Activated CD8-positive, alpha-beta memory T cell treated with anti-CD3 and anti-CD28 coated beads, Interleukin-2, amount 10 ng/mL, durations not matched to agents 7 days and 5 days (primary cell): ENCODE data around the gene PC. TPM values are rescaled to one million over a fixed set of nuclear protein-coding genes. Genes with fewer than 3 reads are reported as not detected.
"Not testable (repeated sequence)": the region's sequence is repeated elsewhere in the genome, so short reads cannot be mapped to it uniquely, and the experiment has no call there.

Experiments used
- ATAC-seq: fragments of 150-1000 bp; cut with Tn5 transposase; one replicate; pipeline ENCODE4 v1.10.0; 2021; ENCODE audit warnings: moderate library complexity
- CTCF ChIA-PET: fragments of 350-600 bp; sonication (Branson Sonifier 250); formaldehyde crosslinking; loops from one replicate; lab custom pipeline; 2021; ENCODE audit warnings: antibody characterized with exemption; lab: Charles Lee
- DNase-seq: peaks from one replicate; pipeline ENCODE4 v3.0.0-alpha.2; 2020
- H3K27ac Mint-ChIP-seq: one replicate; pipeline ENCODE4 v1.8.0; 2021; ENCODE audit warnings: mild to moderate bottlenecking, mixed read lengths
- H3K27me3 Mint-ChIP-seq: one replicate; pipeline ENCODE4 v1.8.0; 2021; ENCODE audit warnings: mixed read lengths
- H3K36me3 Mint-ChIP-seq: one replicate; pipeline ENCODE4 v1.8.0; 2021; ENCODE audit warnings: mild to moderate bottlenecking, mixed read lengths
- H3K4me1 Mint-ChIP-seq: one replicate; pipeline ENCODE4 v1.8.0; 2021; ENCODE audit warnings: mixed read lengths
- H3K4me3 Mint-ChIP-seq: one replicate; pipeline ENCODE4 v1.8.0; 2021; ENCODE audit warnings: mild to moderate bottlenecking, moderate library complexity, mixed read lengths
- H3K9me3 Mint-ChIP-seq: one replicate; pipeline ENCODE4 v1.8.0; 2022; ENCODE audit warnings: low read depth, mixed read lengths
- total RNA-seq, 2 experiments: library from RNA; stranded (reverse); gene quantifications; one replicate each; pipeline ENCODE4 v1.2.3, GENCODE V29; 2021

The PC gene, protein sequence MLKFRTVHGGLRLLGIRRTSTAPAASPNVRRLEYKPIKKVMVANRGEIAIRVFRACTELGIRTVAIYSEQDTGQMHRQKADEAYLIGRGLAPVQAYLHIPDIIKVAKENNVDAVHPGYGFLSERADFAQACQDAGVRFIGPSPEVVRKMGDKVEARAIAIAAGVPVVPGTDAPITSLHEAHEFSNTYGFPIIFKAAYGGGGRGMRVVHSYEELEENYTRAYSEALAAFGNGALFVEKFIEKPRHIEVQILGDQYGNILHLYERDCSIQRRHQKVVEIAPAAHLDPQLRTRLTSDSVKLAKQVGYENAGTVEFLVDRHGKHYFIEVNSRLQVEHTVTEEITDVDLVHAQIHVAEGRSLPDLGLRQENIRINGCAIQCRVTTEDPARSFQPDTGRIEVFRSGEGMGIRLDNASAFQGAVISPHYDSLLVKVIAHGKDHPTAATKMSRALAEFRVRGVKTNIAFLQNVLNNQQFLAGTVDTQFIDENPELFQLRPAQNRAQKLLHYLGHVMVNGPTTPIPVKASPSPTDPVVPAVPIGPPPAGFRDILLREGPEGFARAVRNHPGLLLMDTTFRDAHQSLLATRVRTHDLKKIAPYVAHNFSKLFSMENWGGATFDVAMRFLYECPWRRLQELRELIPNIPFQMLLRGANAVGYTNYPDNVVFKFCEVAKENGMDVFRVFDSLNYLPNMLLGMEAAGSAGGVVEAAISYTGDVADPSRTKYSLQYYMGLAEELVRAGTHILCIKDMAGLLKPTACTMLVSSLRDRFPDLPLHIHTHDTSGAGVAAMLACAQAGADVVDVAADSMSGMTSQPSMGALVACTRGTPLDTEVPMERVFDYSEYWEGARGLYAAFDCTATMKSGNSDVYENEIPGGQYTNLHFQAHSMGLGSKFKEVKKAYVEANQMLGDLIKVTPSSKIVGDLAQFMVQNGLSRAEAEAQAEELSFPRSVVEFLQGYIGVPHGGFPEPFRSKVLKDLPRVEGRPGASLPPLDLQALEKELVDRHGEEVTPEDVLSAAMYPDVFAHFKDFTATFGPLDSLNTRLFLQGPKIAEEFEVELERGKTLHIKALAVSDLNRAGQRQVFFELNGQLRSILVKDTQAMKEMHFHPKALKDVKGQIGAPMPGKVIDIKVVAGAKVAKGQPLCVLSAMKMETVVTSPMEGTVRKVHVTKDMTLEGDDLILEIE
- 10 to 100 TPM; 10.1 to 11.3 TPM for total RNA-seq

- Mint-ChIP-seq H3K27me3 (peaks cover 9% of the 10 kb centered on the region), H3K36me3 (no peaks in the 10 kb centered on the region), H3K27ac (peak within 1 kb of the TSS; percentile 69), H3K9me3 (no peaks in the 10 kb centered on the region), H3K4me1 (peaks cover 15% of the 10 kb centered on the region), H3K4me3 (peak within 1 kb of the TSS; percentile 78)
- ATAC-seq = peak; percentile 98
- peak; percentile 99 for DNase-seq
- CTCF ChIA-PET = interaction anchor here (0.9 to 1.3 kb wide), 4 partner anchors 13 to 209 kb away, joined by 3 to 5 read pairs (median 3); no protein-coding TSS in a partner anchor
These were observed at the start of gene PC for GRCh38 chr11:66958232-66958955. TSS of gene PC (minus strand) at chr11:66958383. CDS start at chr11:66872159, 86,224 bp downstream.

DNA sequence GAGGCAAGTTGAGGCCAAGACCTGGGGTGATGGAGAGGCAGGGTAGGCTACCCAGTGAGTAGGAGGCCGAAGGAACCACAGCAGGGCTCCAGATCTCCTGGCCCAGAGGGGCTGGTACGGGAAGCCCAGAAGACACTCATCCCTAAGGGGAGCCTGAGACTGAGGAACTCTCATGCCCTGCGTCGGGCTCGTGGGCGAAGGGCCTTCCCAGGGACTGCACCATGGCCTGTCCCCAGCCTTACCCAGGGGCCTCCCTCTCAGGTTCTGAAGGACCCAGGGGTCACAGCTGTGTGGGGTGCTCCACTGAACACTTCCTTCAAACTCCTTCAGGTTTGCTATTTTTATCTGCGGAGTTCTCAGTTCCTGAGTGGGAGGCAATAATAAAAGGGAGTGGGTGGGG is 48.9 kb upstream of the PC start:
- Mint-ChIP-seq H3K36me3 (no peaks in the 10 kb centered on the region), H3K27me3 (no peaks in the 10 kb centered on the region), H3K4me1 (no peaks in the 10 kb centered on the region), H3K9me3 (peaks cover 2% of the 10 kb centered on the region), H3K27ac (no peak overlapping the region), H3K4me3 (no peak overlapping the region)
- ATAC-seq = no peak
- CTCF ChIA-PET = no interaction called here
- DNase-seq = no peak

DNA sequence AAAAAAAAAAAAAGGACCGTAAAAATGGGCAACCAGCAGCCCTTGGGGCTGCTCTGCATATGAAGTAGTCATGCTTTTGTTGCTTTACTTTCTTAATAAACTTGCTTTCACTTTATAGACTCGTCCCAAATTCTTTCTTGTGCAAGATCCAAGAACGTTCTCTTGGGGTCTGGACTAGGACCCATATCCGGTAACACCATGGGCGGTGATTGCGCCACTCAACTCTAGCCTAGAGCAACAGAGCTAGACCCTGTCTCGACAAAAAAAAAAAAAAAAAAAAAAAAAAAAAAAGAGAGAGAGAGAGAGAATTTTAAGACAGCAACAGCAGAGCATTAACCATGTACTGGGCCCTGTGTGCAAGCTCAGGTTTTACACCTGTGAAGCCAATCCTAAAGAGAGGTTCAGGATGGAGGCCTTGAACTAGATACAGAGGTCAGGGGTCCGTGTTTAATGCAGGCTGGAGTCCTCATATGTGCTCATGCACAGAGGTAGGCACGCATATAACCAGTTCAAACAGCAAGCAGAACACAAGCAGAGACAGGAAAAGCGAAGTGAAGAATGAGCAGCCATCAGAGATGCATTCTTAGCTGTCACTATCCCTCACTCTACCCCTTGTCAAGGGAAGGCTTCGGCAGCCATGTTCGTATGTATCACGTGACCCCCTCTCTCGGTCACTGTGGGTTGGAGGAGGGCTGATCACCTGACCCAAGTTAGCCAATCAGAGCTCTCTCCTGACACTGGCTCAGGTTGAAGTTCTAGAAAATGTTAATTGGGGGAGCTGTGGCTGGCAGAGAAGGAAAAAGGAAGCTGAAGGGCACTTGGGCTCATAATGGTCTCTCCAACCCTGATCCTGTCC is 48.1 kb upstream of the PC start:
- DNase-seq (no peak), ATAC-seq (no peak)
- H3K4me1 Mint-ChIP-seq = no peaks in the 10 kb centered on the region
- H3K36me3 Mint-ChIP-seq = no peaks in the 10 kb centered on the region
- H3K4me3 Mint-ChIP-seq = no peak overlapping the region
- H3K27ac Mint-ChIP-seq = no peak overlapping the region
- H3K9me3 Mint-ChIP-seq = peaks cover 2% of the 10 kb centered on the region
- H3K27me3 Mint-ChIP-seq = no peaks in the 10 kb centered on the region
- CTCF ChIA-PET = no interaction called here

GRCh38 chr11:67005200-67005599 is 47.0 kb upstream of the PC start:
- not testable (repeated sequence) for DNase-seq, ATAC-seq, H3K9me3 Mint-ChIP-seq, H3K27ac Mint-ChIP-seq, H3K4me1 Mint-ChIP-seq, H3K4me3 Mint-ChIP-seq, H3K27me3 Mint-ChIP-seq, H3K36me3 Mint-ChIP-seq
- CTCF ChIA-PET = interaction anchor here (1.5 kb wide), 1 partner anchor 7 kb away, joined by 3 read pairs; no protein-coding TSS in a partner anchor

- Mint-ChIP-seq H3K36me3 (no peaks in the 10 kb centered on the region), H3K27me3 (no peaks in the 10 kb centered on the region), H3K4me3 (no peak overlapping the region), H3K9me3 (peaks cover 2% of the 10 kb centered on the region), H3K27ac (no peak overlapping the region), H3K4me1 (no peaks in the 10 kb centered on the region)
- ATAC-seq (no peak), DNase-seq (no peak)
- CTCF ChIA-PET = no interaction called here
These were observed 44.8 kb upstream of the PC start for GRCh38 chr11:67002921-67003411.

GRCh38 chr11:67002297-67002913 is 44.2 kb upstream of the PC start:
- ATAC-seq (no peak), DNase-seq (no peak)
- no peak overlapping the region for H3K27ac Mint-ChIP-seq
- peaks cover 2% of the 10 kb centered on the region for H3K9me3 Mint-ChIP-seq
- no peak overlapping the region for H3K4me3 Mint-ChIP-seq
- H3K4me1 Mint-ChIP-seq = no peaks in the 10 kb centered on the region
- no peaks in the 10 kb centered on the region for H3K36me3 Mint-ChIP-seq
- peaks cover under 1% of the 10 kb centered on the region for H3K27me3 Mint-ChIP-seq
- CTCF ChIA-PET = no interaction called here

GRCh38 chr11:67001332-67001731 is 43.1 kb upstream of the PC start:
- Mint-ChIP-seq H3K36me3 (no peaks in the 10 kb centered on the region), H3K4me3 (no peak overlapping the region), H3K27me3 (peaks cover 7% of the 10 kb centered on the region), H3K4me1 (no peaks in the 10 kb centered on the region), H3K27ac (no peak overlapping the region), H3K9me3 (peaks cover 1% of the 10 kb centered on the region)
- CTCF ChIA-PET = no interaction called here
- ATAC-seq (no peak), DNase-seq (no peak)

- Mint-ChIP-seq H3K36me3 (no peaks in the 10 kb centered on the region), H3K27ac (no peak overlapping the region), H3K9me3 (no peaks in the 10 kb centered on the region), H3K4me1 (no peaks in the 10 kb centered on the region), H3K27me3 (peaks cover 7% of the 10 kb centered on the region), H3K4me3 (no peak overlapping the region)
- CTCF ChIA-PET = no interaction called here
- no peak for ATAC-seq
- DNase-seq = no peak
These were observed 41.4 kb upstream of the PC start for GRCh38 chr11:66999555-66999954.

GRCh38 chr11:66996609-66997273 is 38.6 kb upstream of the PC start:
- no peak overlapping the region for H3K27ac Mint-ChIP-seq
- no peak for ATAC-seq
- H3K4me1 Mint-ChIP-seq = no peaks in the 10 kb centered on the region
- CTCF ChIA-PET = no interaction called here
- H3K4me3 Mint-ChIP-seq = no peak overlapping the region
- H3K27me3 Mint-ChIP-seq = peaks cover 16% of the 10 kb centered on the region
- no peaks in the 10 kb centered on the region for H3K36me3 Mint-ChIP-seq
- no peaks in the 10 kb centered on the region for H3K9me3 Mint-ChIP-seq
- DNase-seq = no peak

DNA sequence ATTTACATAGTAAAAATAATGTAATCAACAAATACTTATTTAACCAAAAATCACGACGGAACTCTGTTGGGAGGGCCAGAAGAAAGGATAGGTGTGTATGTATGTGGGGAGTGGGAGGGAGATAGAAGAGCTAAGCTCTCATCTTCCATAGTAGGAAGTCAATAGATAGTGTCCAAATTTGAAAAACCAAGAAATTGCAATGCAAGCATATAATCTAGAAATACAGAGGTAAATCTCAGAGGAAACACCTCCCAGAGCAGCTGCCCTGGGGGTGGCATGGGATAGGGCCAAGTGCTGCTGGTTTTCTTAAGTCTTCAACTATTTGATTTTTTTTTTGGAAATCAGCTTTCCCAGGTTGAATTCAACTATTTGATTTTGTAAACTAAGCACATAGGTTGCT is 33.9 kb upstream of the PC start:
- Mint-ChIP-seq H3K27me3 (peaks cover 13% of the 10 kb centered on the region), H3K27ac (no peak overlapping the region)
- CTCF ChIA-PET = no interaction called here

DNA sequence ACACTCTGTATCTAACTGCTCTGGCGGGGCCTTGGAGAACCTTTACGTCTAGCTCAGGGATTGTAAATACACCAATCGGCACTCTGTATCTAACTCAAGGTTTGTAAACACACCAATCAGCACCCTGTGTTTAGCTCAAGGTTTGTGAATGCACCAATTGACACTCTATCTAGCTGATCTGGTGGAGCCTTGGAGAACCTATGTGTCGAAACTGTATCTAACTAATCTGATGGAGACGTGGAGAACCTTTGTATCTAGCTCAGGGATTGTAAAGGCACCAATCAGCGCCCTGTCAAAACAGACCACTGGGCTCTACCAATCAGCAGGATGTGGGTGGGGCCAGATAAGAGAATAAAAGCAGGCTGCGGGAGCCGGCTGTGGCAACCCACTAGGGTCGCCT is 31.2 kb upstream of the PC start:
- H3K4me1 Mint-ChIP-seq, H3K4me3 Mint-ChIP-seq, H3K27ac Mint-ChIP-seq, H3K27me3 Mint-ChIP-seq, H3K9me3 Mint-ChIP-seq, DNase-seq, ATAC-seq, H3K36me3 Mint-ChIP-seq: not testable (repeated sequence)
- CTCF ChIA-PET = interaction anchor here (1.1 kb wide), 1 partner anchor 51 kb away, joined by 3 read pairs; no protein-coding TSS in a partner anchor

More for the DNA sequence above, 33.9 kb upstream of the PC start:
- Mint-ChIP-seq H3K4me1 (peaks cover 3% of the 10 kb centered on the region), H3K36me3 (no peaks in the 10 kb centered on the region), H3K9me3 (no peaks in the 10 kb centered on the region), H3K4me3 (no peak overlapping the region)
- no peak for ATAC-seq
- DNase-seq = no peak
